22Rv1 (cell line): ENCODE measurements around the gene LRMDA.

Experiments
- ZFX ChIP-seq: fragments of 450-650 bp; IDR thresholded peaks from 2 replicates; pipeline ENCODE4 v1.6.1; 2017; ENCODE audit warnings: antibody characterized with exemption, borderline replicate concordance
- TF ChIP-seq, protein P1 (sequence below): fragments of 450-650 bp; IDR thresholded peaks from 2 replicates; pipeline ENCODE4 v1.5.1; 2017; ENCODE audit warnings: mild to moderate bottlenecking

DNA sequence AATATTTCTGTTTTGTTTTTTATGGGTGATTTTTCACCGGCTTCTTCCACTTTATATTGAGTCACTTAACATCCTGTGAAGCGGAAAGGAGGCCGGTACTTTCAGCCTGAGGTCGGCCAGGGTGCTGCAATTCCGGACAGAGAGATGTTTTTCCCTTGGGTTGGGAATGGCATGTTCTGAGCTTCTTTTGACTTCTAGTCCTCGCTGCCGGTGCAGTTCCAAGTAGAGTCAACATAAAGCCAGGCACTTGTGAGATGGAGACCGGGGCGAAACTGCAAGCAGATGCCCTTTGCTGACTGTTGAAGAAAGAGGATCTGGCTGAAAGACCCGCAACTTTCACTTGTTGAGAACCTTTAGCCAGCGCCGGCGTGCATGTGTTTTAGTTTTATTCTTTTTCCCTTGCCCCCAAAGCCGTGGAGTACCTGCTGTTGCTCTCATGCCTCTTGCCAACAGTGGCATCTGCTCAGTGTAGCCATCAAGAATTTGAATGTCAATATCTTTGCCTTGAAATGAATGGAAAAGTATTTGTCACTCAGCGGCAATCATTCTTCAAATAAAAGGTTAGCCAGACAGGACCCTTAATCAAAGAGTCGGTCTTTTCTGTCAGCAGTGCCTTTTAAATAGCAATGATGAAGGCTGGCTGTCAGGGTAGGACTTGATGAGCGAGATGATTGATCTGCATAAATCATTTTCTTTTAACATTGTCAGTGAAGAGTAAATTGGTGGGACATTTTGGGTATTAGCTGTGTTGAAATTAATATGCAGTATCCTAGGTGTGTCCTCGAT, 351.2 kb downstream of the LRMDA start:
- TF ChIP-seq, protein P1, sequence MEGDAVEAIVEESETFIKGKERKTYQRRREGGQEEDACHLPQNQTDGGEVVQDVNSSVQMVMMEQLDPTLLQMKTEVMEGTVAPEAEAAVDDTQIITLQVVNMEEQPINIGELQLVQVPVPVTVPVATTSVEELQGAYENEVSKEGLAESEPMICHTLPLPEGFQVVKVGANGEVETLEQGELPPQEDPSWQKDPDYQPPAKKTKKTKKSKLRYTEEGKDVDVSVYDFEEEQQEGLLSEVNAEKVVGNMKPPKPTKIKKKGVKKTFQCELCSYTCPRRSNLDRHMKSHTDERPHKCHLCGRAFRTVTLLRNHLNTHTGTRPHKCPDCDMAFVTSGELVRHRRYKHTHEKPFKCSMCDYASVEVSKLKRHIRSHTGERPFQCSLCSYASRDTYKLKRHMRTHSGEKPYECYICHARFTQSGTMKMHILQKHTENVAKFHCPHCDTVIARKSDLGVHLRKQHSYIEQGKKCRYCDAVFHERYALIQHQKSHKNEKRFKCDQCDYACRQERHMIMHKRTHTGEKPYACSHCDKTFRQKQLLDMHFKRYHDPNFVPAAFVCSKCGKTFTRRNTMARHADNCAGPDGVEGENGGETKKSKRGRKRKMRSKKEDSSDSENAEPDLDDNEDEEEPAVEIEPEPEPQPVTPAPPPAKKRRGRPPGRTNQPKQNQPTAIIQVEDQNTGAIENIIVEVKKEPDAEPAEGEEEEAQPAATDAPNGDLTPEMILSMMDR, result no peak
- no peak for TF ChIP-seq ZFX
